Measurements from ENCODE around the gene DGCR2.
"Not testable (repeated sequence)": the region's sequence is repeated elsewhere in the genome, so short reads cannot be mapped to it uniquely, and the experiment has no call there.

Gene DGCR2

GRCh38 chr22:19122143-19122751 lies at the start of gene DGCR2:
DGCR2 (minus strand) TSS chr22:19122412; CDS start chr22:19122206, 206 bp downstream.
- DNase-seq, result peak; percentile 98
- peak; percentile 98 for ATAC-seq

GRCh38 chr22:19169947-19170318 lies 47.7 kb upstream of the DGCR2 start:
- DNase-seq, result no peak
- ATAC-seq, result no peak

- DNase-seq (no peak), ATAC-seq (no peak)
Observed at GRCh38 chr22:19169002-19169946, 47.1 kb upstream of the DGCR2 start.

DNA sequence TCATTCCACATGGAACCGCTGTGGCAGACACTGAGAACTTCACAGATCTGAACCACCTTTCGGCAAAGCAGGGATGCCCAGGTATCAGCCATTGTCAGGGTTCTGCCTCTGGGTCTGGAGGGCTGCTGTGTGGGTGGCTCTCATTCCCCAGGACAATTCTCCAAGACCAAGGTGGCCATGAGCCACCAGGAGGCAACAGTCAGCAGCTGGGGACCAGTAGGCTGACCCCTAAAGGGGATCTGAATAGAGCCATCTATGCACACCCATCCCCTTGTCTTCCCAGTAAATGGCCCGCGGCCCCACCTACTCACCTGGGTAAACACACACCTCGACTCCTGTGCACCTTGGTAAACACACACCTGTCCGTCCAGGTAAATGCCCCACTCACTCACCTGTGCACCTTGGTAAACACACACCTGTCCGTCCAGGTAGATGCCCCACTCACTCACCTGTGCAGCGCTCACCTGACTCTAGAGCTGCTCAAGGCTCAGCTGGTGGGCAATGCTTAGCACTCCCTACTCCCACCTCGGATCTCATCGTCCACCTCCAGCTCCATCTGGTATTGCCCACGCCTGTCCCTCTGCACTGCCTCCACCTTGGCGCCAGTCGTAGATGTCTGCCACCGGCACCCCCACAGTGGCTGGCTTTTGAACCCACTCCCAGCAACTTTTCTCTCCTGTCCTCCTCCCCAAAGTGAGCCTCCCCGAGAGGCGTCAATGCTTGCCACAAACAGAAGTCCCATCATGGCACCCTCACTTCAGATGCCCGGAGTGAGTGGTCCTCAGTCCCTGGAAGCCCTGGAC lies 46.1 kb upstream of the DGCR2 start:
- DNase-seq, result no peak
- no peak for ATAC-seq

- DNase-seq (no peak), ATAC-seq (no peak)
Observed at GRCh38 chr22:19167106-19167869, 45.1 kb upstream of the DGCR2 start.

GRCh38 chr22:19166421-19166820 lies 44.2 kb upstream of the DGCR2 start:
- DNase-seq, result no peak
- ATAC-seq, result no peak

GRCh38 chr22:19164425-19164824 lies 42.2 kb upstream of the DGCR2 start:
- no peak for ATAC-seq
- DNase-seq, result no peak

GRCh38 chr22:19158649-19159048 lies 36.4 kb upstream of the DGCR2 start:
- DNase-seq, ATAC-seq: not testable (repeated sequence)

DNA sequence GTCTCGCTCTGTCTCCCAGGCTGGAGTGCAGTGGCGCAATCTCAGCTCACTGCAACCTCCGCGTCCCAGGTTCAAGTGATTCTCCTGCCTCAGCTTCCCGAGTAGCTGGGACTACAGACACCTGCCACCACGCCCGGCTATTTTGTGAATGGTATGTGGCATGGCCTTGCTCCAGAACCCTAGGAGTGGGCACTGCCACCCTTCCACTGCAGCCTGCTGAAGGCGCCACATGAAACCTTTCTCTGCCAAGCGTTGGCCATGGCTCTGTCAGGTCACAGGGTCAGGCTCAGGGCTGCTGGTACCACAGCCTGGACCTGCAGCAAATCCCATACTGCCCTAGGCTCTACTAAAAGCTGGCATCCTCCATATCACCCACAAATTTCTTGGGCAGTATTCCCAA lies 33.9 kb upstream of the DGCR2 start:
- ATAC-seq, DNase-seq: not testable (repeated sequence)

DNA sequence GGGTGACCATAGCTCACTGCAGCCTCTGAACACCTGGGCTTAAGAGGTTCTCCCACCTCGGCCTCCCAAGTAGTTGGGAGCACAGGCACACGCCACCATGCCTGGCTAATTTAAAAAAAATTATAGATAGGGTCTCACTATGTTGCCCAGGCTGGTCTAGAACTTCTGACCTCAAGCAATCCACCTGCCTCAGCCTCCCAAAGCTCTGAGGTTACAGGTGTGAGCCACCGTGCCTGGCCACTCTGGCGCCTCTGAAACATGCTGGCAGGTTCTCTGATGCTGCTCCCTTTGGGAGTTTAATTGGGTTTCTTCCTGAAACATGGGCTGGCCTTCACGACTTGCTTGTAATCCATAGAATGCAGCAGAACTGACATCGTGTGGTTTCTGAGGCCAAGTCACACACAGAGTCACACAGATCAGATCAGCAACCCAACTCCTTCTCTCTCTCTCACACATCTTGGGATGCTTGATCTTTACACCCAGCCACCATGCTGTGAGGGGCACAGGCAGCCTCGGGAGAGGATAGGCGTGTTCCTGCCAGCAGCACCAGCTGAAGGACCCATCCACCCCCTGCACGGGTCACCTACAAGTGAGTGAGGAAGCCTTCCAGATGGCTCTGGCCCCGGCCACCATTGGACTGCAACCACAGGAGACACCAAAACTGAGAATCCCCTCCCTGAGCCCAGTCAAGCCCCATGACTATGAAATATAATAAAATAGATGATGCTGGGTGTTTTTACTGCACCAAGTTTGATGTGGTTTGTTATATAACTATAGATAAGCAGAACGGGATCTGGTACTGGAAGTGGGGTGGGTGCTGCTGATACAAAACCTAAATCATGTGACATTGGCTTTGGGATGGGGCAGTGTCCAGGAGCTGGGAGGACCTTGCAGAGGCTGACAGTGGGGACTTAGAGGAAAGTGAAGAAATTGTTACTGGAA lies 31.0 kb upstream of the DGCR2 start:
- DNase-seq (no peak), ATAC-seq (no peak)

DNA sequence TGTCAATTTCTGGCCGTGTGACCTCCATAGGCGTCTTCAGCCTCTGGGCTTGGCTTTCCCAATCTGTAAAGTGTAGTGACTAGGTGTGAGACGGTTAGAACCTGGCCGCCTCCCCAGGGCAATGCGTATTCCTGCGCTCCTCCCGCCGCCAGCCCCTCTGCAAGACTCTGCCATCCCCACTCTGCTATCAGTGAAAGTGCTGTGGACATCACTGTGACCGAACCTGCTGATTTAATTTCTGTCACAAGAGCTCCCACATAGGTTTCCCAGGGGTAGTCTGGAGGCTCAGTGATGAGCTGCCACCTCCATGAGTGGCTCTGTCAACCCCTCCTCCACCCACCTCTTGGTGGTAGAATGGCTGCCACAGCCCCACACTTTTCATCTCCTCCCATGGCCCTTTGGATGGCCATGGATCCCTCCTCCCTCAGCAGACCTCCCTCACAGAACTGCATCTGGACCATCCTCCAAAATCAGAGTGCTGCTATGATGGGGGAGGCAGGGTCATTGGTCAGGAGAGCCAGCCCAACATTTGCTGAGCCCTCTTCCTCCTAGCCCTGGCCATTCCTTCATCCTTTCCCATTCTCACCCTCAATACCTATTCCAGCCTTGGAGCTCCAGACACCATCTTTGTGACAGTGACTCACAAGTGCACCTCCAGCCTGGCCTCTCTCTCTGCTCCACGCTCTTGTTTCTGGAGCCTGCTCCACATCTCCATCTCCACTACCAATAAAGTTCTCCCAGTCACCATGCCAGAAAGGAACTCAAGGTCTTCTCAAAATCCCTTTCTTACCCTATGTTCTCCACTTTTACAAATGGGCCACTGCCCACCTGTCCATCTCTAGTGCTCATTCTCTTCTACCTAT lies 29.3 kb upstream of the DGCR2 start:
- ATAC-seq (no peak), DNase-seq (no peak)

GRCh38 chr22:19150482-19151328 lies 28.5 kb upstream of the DGCR2 start:
- no peak for DNase-seq
- no peak for ATAC-seq

DNA sequence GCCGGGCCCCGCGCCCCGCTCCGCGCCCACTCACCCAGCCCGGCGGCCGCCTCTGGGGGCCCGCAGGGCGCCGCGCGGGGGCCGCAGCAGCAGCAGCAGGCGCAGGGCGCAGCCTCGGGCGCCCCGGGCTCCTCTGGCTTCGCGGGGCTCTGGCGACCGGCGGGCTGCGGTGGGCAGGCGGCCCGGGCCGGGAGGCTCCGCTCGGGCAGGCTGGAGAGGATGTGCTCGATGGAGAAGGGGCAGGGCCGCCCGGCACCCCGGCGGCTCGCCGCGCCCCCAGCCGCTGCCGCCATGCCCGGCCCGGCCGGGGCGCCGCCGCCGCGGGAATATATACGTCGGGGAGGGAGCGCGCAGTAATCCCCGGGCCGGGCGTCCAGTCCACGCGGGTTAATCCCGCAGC lies 27.8 kb upstream of the DGCR2 start, which contains the start of gene GSC2:
Gene GSC2, minus strand, starts transcription at position 302 of the 400 bp plus-strand sequence. Its CDS starts 9 bp downstream, at position 293.
- DNase-seq (no peak), ATAC-seq (no peak)

DNA sequence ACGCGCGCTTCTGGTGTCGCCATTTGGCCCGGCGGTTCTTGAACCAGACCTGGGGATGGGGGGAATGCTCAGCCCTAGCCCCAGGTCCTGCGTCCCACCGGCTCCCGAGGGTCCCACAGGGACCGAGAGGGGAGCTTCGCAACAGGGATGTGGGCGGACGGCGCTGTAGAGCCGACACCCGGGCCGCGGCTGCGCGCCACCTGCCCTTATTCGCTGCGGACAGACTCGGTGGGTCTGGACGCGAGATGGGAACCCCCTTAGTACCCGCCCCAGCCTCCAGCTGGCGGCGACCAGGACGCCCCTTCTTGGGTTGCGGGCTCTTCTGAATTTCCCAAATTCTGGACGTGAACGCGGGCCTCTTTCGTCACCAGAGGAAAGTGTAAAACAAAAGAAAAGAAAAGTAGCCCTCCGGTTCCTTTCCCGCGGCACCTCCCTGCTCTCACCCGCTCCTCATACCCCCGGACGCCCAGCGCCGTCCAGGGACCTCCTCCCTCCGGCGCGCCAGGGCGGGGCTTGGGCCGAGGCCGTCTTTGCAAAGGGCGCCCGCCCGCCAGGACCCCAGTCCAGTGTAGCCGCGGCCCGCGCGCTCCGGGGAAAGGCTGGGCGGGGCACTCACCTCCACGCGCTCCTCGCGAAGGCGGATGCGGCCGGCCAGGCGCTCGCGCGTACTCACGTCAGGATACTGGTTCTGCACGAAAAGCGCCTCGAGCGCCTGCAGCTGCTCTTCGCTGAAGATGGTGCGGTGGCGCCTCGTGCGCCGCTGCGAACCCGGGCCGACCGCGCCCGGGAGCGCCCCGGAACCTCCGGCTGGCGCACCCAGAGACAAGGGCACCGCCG lies 27.1 kb upstream of the DGCR2 start:
- no peak for ATAC-seq
- DNase-seq, result peak; percentile 37

DNA sequence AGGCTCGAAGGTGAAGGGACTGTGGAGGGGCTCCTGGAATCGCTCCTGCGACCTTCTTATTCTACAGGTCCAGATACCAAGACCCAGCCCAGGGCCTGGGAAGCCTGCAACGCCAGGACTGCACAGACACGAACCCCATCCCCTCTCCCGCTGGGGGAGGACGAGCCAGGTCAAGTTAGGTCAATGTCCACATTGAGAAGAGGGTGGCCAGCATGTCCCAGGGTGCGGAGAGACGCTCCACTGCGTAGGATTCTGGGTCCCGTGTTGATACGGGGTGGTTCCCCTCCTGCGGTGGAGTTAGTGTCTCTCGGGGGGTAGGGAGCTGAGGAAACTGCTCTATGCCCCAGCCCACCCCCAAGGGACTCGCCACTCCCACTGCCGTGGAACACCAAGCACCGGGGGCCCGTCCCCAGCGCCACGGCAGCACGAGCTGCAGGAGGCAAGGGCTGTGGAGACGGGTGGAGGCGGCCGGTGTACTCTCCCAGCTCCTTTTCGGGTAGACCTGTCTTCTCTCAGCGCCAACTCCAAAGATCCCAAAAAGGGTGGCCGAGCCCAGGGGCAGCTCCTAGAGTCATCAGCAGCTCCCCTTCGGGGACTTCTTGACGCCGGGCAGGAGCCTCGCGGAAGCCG lies 26.3 kb upstream of the DGCR2 start:
- DNase-seq, result no peak
- no peak for ATAC-seq

DNA sequence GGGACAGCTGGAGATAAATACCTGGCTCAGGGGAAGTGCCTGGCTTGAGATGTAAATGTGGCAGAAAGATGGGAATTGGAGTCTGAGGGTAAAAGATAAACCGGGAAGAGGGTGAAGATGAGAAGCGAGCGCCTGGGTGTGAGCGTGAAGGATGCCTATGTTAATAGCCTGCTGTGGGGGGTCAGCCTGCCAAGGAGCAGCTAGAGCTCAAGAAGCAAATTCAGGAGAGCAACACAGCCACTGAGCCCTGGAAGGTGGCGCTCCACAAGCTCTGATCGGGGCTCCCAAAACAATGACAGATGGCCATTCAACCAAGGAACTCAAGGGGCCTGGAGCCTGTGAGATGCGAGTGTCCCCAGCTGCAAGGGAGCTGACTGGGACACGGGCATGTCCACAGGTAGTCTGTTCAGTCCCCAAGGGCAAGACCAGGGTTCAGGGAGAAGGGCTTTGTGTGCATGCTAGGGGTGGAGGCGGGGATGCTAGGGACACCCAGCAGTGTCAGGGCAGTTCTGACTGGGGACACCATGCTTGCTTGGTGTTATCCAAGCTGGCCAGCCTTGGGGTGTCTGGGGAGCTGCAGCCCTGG lies 25.1 kb upstream of the DGCR2 start:
- ATAC-seq (no peak), DNase-seq (no peak)

All from stimulated activated naive CD8-positive, alpha-beta T cell treated with anti-CD3 and anti-CD28 coated beads, Interleukin-15, Interleukin-2, amounts not matched to agents 100 U/mL and 50 U/mL, for 24 hours (primary cell).